Liver (tissue), 9 donors: Measurements from ENCODE around the gene NDST1. TPM values are rescaled to one million over a fixed set of nuclear protein-coding genes. Genes with fewer than 3 reads are reported as not detected.

Experiments used
- DNase-seq: peaks from one replicate; pipeline ENCODE4 v3.0.0-alpha.2; 2017; ENCODE audit warnings: low spot score
- H3K27ac ChIP-seq, 2 donors: one replicate each; pipeline ENCODE4 v1.7.0; 2013; ENCODE audit warnings: inconsistent platforms in 2 of 2, low read length in 2 of 2, control low read depth in 1 of 2, low read depth in 1 of 2, mild to moderate bottlenecking in 1 of 2
- H3K27me3 ChIP-seq, 4 donors: one replicate each; pipeline versions ENCODE4 v1.6.1 to v1.7.0; 2013; ENCODE audit warnings: low read length in 3 of 4, inconsistent platforms in 1 of 4, mild to moderate bottlenecking in 1 of 4, moderate library complexity in 1 of 4; ENCODE audit not compliant: control insufficient read depth in 4 of 4, insufficient read depth in 4 of 4
- H3K36me3 ChIP-seq, 4 donors: one replicate each; pipeline versions ENCODE4 v1.6.1 to v1.7.0; 2013; ENCODE audit warnings: low read length in 3 of 4, mild to moderate bottlenecking in 3 of 4, low read depth in 1 of 4, moderate library complexity in 1 of 4; ENCODE audit not compliant: control insufficient read depth in 4 of 4, insufficient read depth in 3 of 4
- H3K4me1 ChIP-seq, 4 donors: one replicate each; pipeline versions ENCODE4 v1.6.1 to v1.7.0; 2013; ENCODE audit warnings: low read length in 3 of 4, mild to moderate bottlenecking in 3 of 4, moderate library complexity in 1 of 4; ENCODE audit not compliant: control insufficient read depth in 4 of 4, insufficient read depth in 4 of 4
- H3K4me3 ChIP-seq, 3 donors: one replicate each; pipeline versions ENCODE4 v1.6.1 to v1.7.0; 2013; ENCODE audit warnings: low read length in 3 of 3, control low read depth in 1 of 3, low read depth in 1 of 3, mild to moderate bottlenecking in 1 of 3
- H3K9ac ChIP-seq, 2 donors: one replicate each; pipeline ENCODE4 v1.7.0; 2013; ENCODE audit warnings: low read length in 2 of 2, mild to moderate bottlenecking in 2 of 2, moderate library complexity in 2 of 2, control low read depth in 1 of 2, low read depth in 1 of 2
- H3K9me3 ChIP-seq, 4 donors: one replicate each; pipeline versions ENCODE4 v1.6.1 to v1.7.0; 2013; ENCODE audit warnings: low read length in 3 of 4; ENCODE audit not compliant: control insufficient read depth in 4 of 4
- EGR1 ChIP-seq, 2 donors: IDR thresholded peaks; 2 replicates each; pipeline ENCODE4 v1.6.1; 2016 to 2018; ENCODE audit warnings: antibody characterized with exemption in 2 of 2, low read depth in 2 of 2
- FOXA1 ChIP-seq: IDR thresholded peaks from 2 replicates; pipeline ENCODE4 v1.6.1; 2016; ENCODE audit warnings: antibody characterized with exemption
- GABPA ChIP-seq, 2 donors: IDR thresholded peaks in 1 of 2; conservative IDR thresholded peaks in 1 of 2; 2 replicates each; pipeline ENCODE4 v1.6.1; 2016; ENCODE audit warnings: antibody characterized with exemption in 2 of 2, mild to moderate bottlenecking in 1 of 2, moderate library complexity in 1 of 2
- HNF4A ChIP-seq, 2 donors: conservative IDR thresholded peaks; 2 replicates each; pipeline ENCODE4 v1.6.1; 2016; ENCODE audit warnings: antibody characterized with exemption in 2 of 2, mild to moderate bottlenecking in 2 of 2
- HNF4G ChIP-seq: IDR thresholded peaks from 2 replicates; pipeline ENCODE4 v1.6.1; 2016; ENCODE audit warnings: antibody characterized with exemption
- JUND ChIP-seq, 2 donors: IDR thresholded peaks; 2 replicates each; pipeline ENCODE4 v1.6.1; 2016; ENCODE audit warnings: antibody characterized with exemption in 2 of 2
- NR2F2 ChIP-seq: IDR thresholded peaks from 2 replicates; pipeline ENCODE4 v1.6.1; 2016; ENCODE audit warnings: antibody characterized with exemption
- RAD21 ChIP-seq, 2 donors: IDR thresholded peaks; 2 replicates each; pipeline ENCODE4 v1.6.1; 2016; ENCODE audit warnings: antibody characterized with exemption in 2 of 2, mild to moderate bottlenecking in 2 of 2
- RXRA ChIP-seq, 2 donors: IDR thresholded peaks; 2 replicates each; pipeline ENCODE4 v1.6.1; 2017 to 2018; ENCODE audit warnings: antibody characterized with exemption in 2 of 2, mild to moderate bottlenecking in 1 of 2
- SP1 ChIP-seq: IDR thresholded peaks from 2 replicates; pipeline ENCODE4 v1.6.1; 2018; ENCODE audit warnings: antibody characterized with exemption, mild to moderate bottlenecking
- TAF1 ChIP-seq: conservative IDR thresholded peaks from 2 replicates; pipeline ENCODE4 v1.6.1; 2016; ENCODE audit warnings: antibody characterized with exemption, mild to moderate bottlenecking
- YY1 ChIP-seq: IDR thresholded peaks from 2 replicates; pipeline ENCODE4 v1.6.1; 2016; ENCODE audit warnings: antibody characterized with exemption, mild to moderate bottlenecking
- WGBS: extraction: QIAGEN DNeasy Blood & Tissue Kit; methylation state at CpG from one replicate; pipeline ENCODE4 v1.1.7; 2013; 5-methylcytosine and 5-hydroxymethylcytosine counted together
- polyA plus RNA-seq, 2 donors: library from polyadenylated mRNA; stranded (reverse) in 1 of 2; unstranded in 1 of 2; fragments of 200-250 nt in 1 of 2; fragments of >200 nt in 1 of 2; fragmentation: Nextera tagmentation in 1 of 2; extraction: Ambion mirVana in 1 of 2; gene quantifications; one replicate each; pipeline versions ENCODE4 v1.2.1 to v1.2.3, GENCODE V29; 2013 to 2015
- total RNA-seq, 2 donors: library from RNA; depleted of rRNA; stranded (reverse); fragments of >200 nt; gene quantifications; one replicate each; pipeline ENCODE4 v1.2.3, GENCODE V29; 2014
- TF ChIP-seq, protein P1 (sequence below): IDR thresholded peaks from 2 replicates; pipeline ENCODE4 v1.6.1; 2016; ENCODE audit warnings: antibody characterized with exemption
- TF ChIP-seq, protein P2 (sequence below): IDR thresholded peaks from 2 replicates; pipeline ENCODE4 v1.6.1; 2016; ENCODE audit warnings: antibody characterized with exemption
- TF ChIP-seq, protein P3 (sequence below): fragments of 150-350 bp; IDR thresholded peaks from 2 replicates; pipeline ENCODE4 v1.5.1; 2017; ENCODE audit warnings: improper control_type of control experiment, low read depth, low read length; ENCODE audit not compliant: missing input control
- TF ChIP-seq, protein P4 (sequence below): IDR thresholded peaks from 2 replicates; pipeline ENCODE4 v1.6.1; 2016; ENCODE audit warnings: antibody characterized with exemption, mild to moderate bottlenecking
- donor health status: healthy.
- donor health status: healthy.
- donor health status: healthy.
- donor health status: healthy.
- donor health status: healthy.

NDST1 gene
- total and polyA plus RNA-seq, 4 donors, result 10.3 to 103 (median 39.0) TPM

DNA sequence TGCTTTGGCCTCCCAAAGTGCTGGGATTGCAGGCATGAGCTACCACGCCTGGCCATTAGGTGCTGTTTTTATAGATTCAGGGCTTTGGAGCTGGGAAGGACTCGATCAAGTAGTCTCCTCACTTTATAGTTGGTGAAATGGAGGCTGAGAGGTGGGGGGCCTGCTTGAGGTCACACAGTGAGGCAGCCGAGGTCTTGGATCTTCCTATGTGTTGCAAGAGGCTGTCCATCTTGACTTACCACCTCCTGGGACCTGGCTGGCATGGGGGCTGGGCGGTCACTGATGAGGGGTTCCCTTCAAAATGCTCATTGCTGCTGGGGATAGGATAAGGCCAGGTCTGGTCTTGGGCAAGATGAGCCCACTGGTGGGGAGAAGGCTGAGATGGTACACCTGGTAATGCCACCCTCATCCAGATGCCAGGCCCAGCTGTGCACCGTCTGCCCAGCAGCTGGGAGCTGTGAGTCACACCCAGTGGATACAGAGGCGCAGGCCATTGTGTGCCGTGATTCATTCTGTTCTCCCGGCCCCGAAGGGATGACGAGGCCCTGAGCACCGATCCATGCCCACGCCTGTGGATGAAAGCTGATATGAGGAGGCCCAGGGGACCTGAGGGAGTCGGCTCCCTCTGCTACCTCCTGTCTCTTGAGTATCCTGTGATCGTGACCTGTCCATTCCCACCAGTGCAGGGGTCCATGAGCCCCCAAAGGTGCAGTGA, 10.5 kb upstream of the NDST1 start:
- no peaks in the 10 kb centered on the region for H3K27me3 ChIP-seq
- no peak overlapping the region for H3K9ac ChIP-seq
- 73% methylated on average over 14 of the region's 14 CpGs for WGBS
- peak overlapping the region; percentile 6 to 80 for H3K27ac ChIP-seq
- DNase-seq, result no peak
- peaks cover 2 to 27% (median 6%) of the 10 kb centered on the region in 4 donors for H3K36me3 ChIP-seq
- no peak overlapping the region for H3K4me3 ChIP-seq
- H3K4me1 ChIP-seq, result peaks cover 42 to 71% (median 69%) of the 10 kb centered on the region in 4 donors
- TF ChIP-seq, protein P1, sequence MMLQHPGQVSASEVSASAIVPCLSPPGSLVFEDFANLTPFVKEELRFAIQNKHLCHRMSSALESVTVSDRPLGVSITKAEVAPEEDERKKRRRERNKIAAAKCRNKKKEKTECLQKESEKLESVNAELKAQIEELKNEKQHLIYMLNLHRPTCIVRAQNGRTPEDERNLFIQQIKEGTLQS, result no peak
- no peak for TF ChIP-seq HNF4A (conservative IDR thresholded peaks at IDR 0.05)
- no peak for TF ChIP-seq FOXA1
- TF ChIP-seq, protein P2, sequence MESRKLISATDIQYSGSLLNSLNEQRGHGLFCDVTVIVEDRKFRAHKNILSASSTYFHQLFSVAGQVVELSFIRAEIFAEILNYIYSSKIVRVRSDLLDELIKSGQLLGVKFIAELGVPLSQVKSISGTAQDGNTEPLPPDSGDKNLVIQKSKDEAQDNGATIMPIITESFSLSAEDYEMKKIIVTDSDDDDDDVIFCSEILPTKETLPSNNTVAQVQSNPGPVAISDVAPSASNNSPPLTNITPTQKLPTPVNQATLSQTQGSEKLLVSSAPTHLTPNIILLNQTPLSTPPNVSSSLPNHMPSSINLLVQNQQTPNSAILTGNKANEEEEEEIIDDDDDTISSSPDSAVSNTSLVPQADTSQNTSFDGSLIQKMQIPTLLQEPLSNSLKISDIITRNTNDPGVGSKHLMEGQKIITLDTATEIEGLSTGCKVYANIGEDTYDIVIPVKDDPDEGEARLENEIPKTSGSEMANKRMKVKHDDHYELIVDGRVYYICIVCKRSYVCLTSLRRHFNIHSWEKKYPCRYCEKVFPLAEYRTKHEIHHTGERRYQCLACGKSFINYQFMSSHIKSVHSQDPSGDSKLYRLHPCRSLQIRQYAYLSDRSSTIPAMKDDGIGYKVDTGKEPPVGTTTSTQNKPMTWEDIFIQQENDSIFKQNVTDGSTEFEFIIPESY, result no peak
- TF ChIP-seq JUND (IDR thresholded peaks at IDR 0.05), result no peak
- no peak for TF ChIP-seq EGR1 (IDR thresholded peaks at IDR 0.05; ENCODE audit: low read depth in 2 of 2)
- no peak for TF ChIP-seq HNF4G
- TF ChIP-seq, protein P3, sequence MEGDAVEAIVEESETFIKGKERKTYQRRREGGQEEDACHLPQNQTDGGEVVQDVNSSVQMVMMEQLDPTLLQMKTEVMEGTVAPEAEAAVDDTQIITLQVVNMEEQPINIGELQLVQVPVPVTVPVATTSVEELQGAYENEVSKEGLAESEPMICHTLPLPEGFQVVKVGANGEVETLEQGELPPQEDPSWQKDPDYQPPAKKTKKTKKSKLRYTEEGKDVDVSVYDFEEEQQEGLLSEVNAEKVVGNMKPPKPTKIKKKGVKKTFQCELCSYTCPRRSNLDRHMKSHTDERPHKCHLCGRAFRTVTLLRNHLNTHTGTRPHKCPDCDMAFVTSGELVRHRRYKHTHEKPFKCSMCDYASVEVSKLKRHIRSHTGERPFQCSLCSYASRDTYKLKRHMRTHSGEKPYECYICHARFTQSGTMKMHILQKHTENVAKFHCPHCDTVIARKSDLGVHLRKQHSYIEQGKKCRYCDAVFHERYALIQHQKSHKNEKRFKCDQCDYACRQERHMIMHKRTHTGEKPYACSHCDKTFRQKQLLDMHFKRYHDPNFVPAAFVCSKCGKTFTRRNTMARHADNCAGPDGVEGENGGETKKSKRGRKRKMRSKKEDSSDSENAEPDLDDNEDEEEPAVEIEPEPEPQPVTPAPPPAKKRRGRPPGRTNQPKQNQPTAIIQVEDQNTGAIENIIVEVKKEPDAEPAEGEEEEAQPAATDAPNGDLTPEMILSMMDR, result no peak
- no peak for TF ChIP-seq RXRA (IDR thresholded peaks at IDR 0.05)
- no peak for TF ChIP-seq TAF1
- TF ChIP-seq YY1, result no peak
- no peak for TF ChIP-seq SP1
- no peak for TF ChIP-seq NR2F2
- TF ChIP-seq GABPA (IDR thresholded peaks at IDR 0.05 in 1 of 2, conservative IDR thresholded peaks at IDR 0.05 in 1 of 2), result no peak
- TF ChIP-seq, protein P4, sequence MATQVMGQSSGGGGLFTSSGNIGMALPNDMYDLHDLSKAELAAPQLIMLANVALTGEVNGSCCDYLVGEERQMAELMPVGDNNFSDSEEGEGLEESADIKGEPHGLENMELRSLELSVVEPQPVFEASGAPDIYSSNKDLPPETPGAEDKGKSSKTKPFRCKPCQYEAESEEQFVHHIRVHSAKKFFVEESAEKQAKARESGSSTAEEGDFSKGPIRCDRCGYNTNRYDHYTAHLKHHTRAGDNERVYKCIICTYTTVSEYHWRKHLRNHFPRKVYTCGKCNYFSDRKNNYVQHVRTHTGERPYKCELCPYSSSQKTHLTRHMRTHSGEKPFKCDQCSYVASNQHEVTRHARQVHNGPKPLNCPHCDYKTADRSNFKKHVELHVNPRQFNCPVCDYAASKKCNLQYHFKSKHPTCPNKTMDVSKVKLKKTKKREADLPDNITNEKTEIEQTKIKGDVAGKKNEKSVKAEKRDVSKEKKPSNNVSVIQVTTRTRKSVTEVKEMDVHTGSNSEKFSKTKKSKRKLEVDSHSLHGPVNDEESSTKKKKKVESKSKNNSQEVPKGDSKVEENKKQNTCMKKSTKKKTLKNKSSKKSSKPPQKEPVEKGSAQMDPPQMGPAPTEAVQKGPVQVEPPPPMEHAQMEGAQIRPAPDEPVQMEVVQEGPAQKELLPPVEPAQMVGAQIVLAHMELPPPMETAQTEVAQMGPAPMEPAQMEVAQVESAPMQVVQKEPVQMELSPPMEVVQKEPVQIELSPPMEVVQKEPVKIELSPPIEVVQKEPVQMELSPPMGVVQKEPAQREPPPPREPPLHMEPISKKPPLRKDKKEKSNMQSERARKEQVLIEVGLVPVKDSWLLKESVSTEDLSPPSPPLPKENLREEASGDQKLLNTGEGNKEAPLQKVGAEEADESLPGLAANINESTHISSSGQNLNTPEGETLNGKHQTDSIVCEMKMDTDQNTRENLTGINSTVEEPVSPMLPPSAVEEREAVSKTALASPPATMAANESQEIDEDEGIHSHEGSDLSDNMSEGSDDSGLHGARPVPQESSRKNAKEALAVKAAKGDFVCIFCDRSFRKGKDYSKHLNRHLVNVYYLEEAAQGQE, result no peak
- TF ChIP-seq RAD21 (IDR thresholded peaks at IDR 0.05), result no peak
- H3K9me3 ChIP-seq, result no peaks in the 10 kb centered on the region
